HEK293T (cell line): ENCODE data around the gene POU6F2.

Experiments
- FOXA1 ChIP-seq: fragments of 450-650 bp; IDR thresholded peaks from 2 replicates; pipeline ENCODE4 v1.6.1; 2016; ENCODE audit warnings: mild to moderate bottlenecking
- FOXK2 ChIP-seq: fragments of 450-650 bp; IDR thresholded peaks from 2 replicates; pipeline ENCODE4 v1.6.1; 2016; ENCODE audit warnings: mild to moderate bottlenecking
- FOXM1 ChIP-seq: fragments of 450-650 bp; IDR thresholded peaks from 2 replicates; pipeline ENCODE4 v1.6.1; 2017; ENCODE audit warnings: mild to moderate bottlenecking, borderline replicate concordance
- L3MBTL2 ChIP-seq: fragments of 450-650 bp; conservative IDR thresholded peaks from 2 replicates; pipeline ENCODE4 v1.6.1; 2016; ENCODE audit warnings: mild to moderate bottlenecking
- LEF1 ChIP-seq: fragments of 450-650 bp; IDR thresholded peaks from 2 replicates; pipeline ENCODE4 v1.6.1; 2017; ENCODE audit warnings: mild to moderate bottlenecking, borderline replicate concordance
- PKNOX1 ChIP-seq: fragments of 450-650 bp; IDR thresholded peaks from 2 replicates; pipeline ENCODE4 v1.6.1; 2016
- SP1 ChIP-seq: fragments of 450-650 bp; IDR thresholded peaks from 2 replicates; pipeline ENCODE4 v1.6.1; 2017
- SUZ12 ChIP-seq: fragments of 450-650 bp; IDR thresholded peaks from 2 replicates; pipeline ENCODE4 v1.6.1; 2016; ENCODE audit warnings: mild to moderate bottlenecking
- TARDBP ChIP-seq: fragments of 450-650 bp; IDR thresholded peaks from 2 replicates; pipeline ENCODE4 v1.6.1; 2016
- ZNF384 ChIP-seq: fragments of 450-650 bp; IDR thresholded peaks from 2 replicates; pipeline ENCODE4 v1.6.1; 2016

GRCh38 chr7:39339591-39339990 lies 361.9 kb downstream of the POU6F2 start:
- no peak for TF ChIP-seq LEF1
- TF ChIP-seq TARDBP = no peak
- TF ChIP-seq L3MBTL2 = no peak
- TF ChIP-seq PKNOX1 = no peak
- no peak for TF ChIP-seq FOXM1
- no peak for TF ChIP-seq FOXA1
- TF ChIP-seq ZNF384 = no peak
- TF ChIP-seq FOXK2 = no peak
- no peak for TF ChIP-seq SUZ12
- TF ChIP-seq SP1 = no peak
